ENCODE results near the gene CALB2.

The CALB2 gene

GRCh38 chr16:71436473-71436872 is 78.0 kb downstream of the CALB2 start:
- TF ChIP-seq CTCF (IDR thresholded peaks at IDR 0.05; ENCODE audit: insufficient read depth, low read length, missing control alignments), result no peak
- ChIA-PET POLR2A (no interaction called here), CTCF (no interaction called here)
- H3K4me3 ChIP-seq (ENCODE audit: low read depth, low read length), result no peak overlapping the region
- DNase-seq (ENCODE audit: low read depth, low spot score), result no peak

GRCh38 chr16:71439523-71439922 is 81.0 kb downstream of the CALB2 start:
- DNase-seq (ENCODE audit: low read depth, low spot score), result no peak
- CTCF ChIA-PET, result interaction anchor here (0.7 to 1.2 kb wide), 3 partner anchors 10 to 58 kb away, joined by 3 read pairs; no protein-coding TSS in a partner anchor
- no peak overlapping the region for H3K4me3 ChIP-seq (ENCODE audit: low read depth, low read length)
- TF ChIP-seq CTCF (IDR thresholded peaks at IDR 0.05; ENCODE audit: insufficient read depth, low read length, missing control alignments), result no peak
- POLR2A ChIA-PET, result no interaction called here
